Right atrium auricular region (tissue), 2 donors: Measurements from ENCODE around the gene LMBRD2. TPM values are rescaled to one million over a fixed set of nuclear protein-coding genes. Genes with fewer than 3 reads are reported as not detected.

Experiments
- DNase-seq: peaks from one replicate; pipeline ENCODE4 v3.0.0-alpha.2; 2019; ENCODE audit warnings: low spot score
- H3K27ac ChIP-seq, 2 donors: fragments of 200-600 bp; sonication (generic); 1 replicate in 1 of 2; 2 replicates in 1 of 2; pipeline ENCODE4 v1.5.1; 2016 to 2019
- H3K27me3 ChIP-seq, 2 donors: fragments of 200-600 bp; sonication (generic); one replicate each; pipeline versions ENCODE4 v1.5.1 to v1.6.0; 2017 to 2019
- H3K36me3 ChIP-seq: fragments of 200-600 bp; sonication (generic); one replicate; pipeline ENCODE4 v1.5.1; 2016
- H3K4me1 ChIP-seq, 2 donors: fragments of 200-600 bp; sonication (generic); one replicate each; pipeline versions ENCODE4 v1.5.1 to v1.6.0; 2017 to 2019
- H3K4me3 ChIP-seq, 2 donors: fragments of 200-600 bp; sonication (generic); 1 replicate in 1 of 2; 2 replicates in 1 of 2; pipeline ENCODE4 v1.5.1; 2017 to 2019; ENCODE audit warnings: mild to moderate bottlenecking in 1 of 2, moderate library complexity in 1 of 2
- H3K9me3 ChIP-seq, 2 donors: fragments of 200-600 bp; sonication (generic); one replicate each; pipeline ENCODE4 v1.5.1; 2019
- CTCF ChIP-seq, 2 donors: fragments of 200-600 bp; sonication (generic); IDR thresholded peaks; one replicate each; pipeline ENCODE4 v1.5.1; 2019; ENCODE audit warnings: antibody characterized with exemption in 2 of 2
- total RNA-seq, 2 donors: library from RNA; depleted of rRNA; stranded (reverse); fragments of >200 nt; gene quantifications; one replicate each; pipeline ENCODE4 v1.1.0, GENCODE V29; 2016

Gene LMBRD2
- total RNA-seq, 2 donors from 2014 or later: 10.5 to 19.9 TPM

- H3K36me3 ChIP-seq: no peaks in the 10 kb centered on the region
- H3K27me3 ChIP-seq: no peaks in the 10 kb centered on the region
- no peaks in the 10 kb centered on the region for H3K9me3 ChIP-seq
- H3K4me1 ChIP-seq: no peaks in the 10 kb centered on the region
- DNase-seq: no peak
- TF ChIP-seq CTCF (IDR thresholded peaks at IDR 0.05): no peak
- no peak overlapping the region for H3K27ac ChIP-seq
- no peak overlapping the region for H3K4me3 ChIP-seq
Observed at GRCh38 chr5:36057386-36057785, 94.3 kb downstream of the LMBRD2 start.

GRCh38 chr5:36056422-36056821 is 95.3 kb downstream of the LMBRD2 start:
- no peak for TF ChIP-seq CTCF (IDR thresholded peaks at IDR 0.05)
- H3K4me1 ChIP-seq: no peaks in the 10 kb centered on the region

GRCh38 chr5:36055984-36056383 is 95.7 kb downstream of the LMBRD2 start:
- no peak for TF ChIP-seq CTCF (IDR thresholded peaks at IDR 0.05)
- H3K4me3 ChIP-seq: no peak overlapping the region
- no peak for DNase-seq

More at GRCh38 chr5:36056422-36056821, 95.3 kb downstream of the LMBRD2 start:
- Histone ChIP-seq H3K36me3 (no peaks in the 10 kb centered on the region), H3K27ac (no peak overlapping the region), H3K9me3 (no peaks in the 10 kb centered on the region), H3K27me3 (no peaks in the 10 kb centered on the region), H3K4me3 (no peak overlapping the region)
- no peak for DNase-seq

GRCh38 chr5:36054647-36055046 is 97.0 kb downstream of the LMBRD2 start:
- DNase-seq: no peak
- no peaks in the 10 kb centered on the region for H3K36me3 ChIP-seq
- H3K27ac ChIP-seq: no peak overlapping the region
- no peaks in the 10 kb centered on the region for H3K4me1 ChIP-seq
- no peaks in the 10 kb centered on the region for H3K27me3 ChIP-seq
- no peak for TF ChIP-seq CTCF (IDR thresholded peaks at IDR 0.05)
- no peaks in the 10 kb centered on the region for H3K9me3 ChIP-seq
- H3K4me3 ChIP-seq: no peak overlapping the region

More at GRCh38 chr5:36055984-36056383, 95.7 kb downstream of the LMBRD2 start:
- no peaks in the 10 kb centered on the region for H3K9me3 ChIP-seq
- H3K27ac ChIP-seq: no peak overlapping the region
- no peaks in the 10 kb centered on the region for H3K36me3 ChIP-seq
- H3K27me3 ChIP-seq: no peaks in the 10 kb centered on the region
- H3K4me1 ChIP-seq: no peaks in the 10 kb centered on the region

- H3K9me3 ChIP-seq: no peaks in the 10 kb centered on the region
- H3K4me3 ChIP-seq: no peak overlapping the region
- DNase-seq: no peak
- H3K27me3 ChIP-seq: no peaks in the 10 kb centered on the region
- no peak overlapping the region for H3K27ac ChIP-seq
- no peak for TF ChIP-seq CTCF (IDR thresholded peaks at IDR 0.05)
- H3K36me3 ChIP-seq: no peaks in the 10 kb centered on the region
- H3K4me1 ChIP-seq: no peaks in the 10 kb centered on the region
Observed at GRCh38 chr5:36052538-36052937, 99.1 kb downstream of the LMBRD2 start.

GRCh38 chr5:36049949-36050348 is 101.7 kb downstream of the LMBRD2 start:
- H3K4me3 ChIP-seq: no peak overlapping the region
- DNase-seq: no peak
- H3K27ac ChIP-seq: no peak overlapping the region
- no peaks in the 10 kb centered on the region for H3K4me1 ChIP-seq
- TF ChIP-seq CTCF (IDR thresholded peaks at IDR 0.05): no peak
- H3K36me3 ChIP-seq: no peaks in the 10 kb centered on the region
- no peaks in the 10 kb centered on the region for H3K9me3 ChIP-seq
- no peaks in the 10 kb centered on the region for H3K27me3 ChIP-seq
